Endothelial cell of umbilical vein (primary cell): Measurements from ENCODE around the gene UROC1. TPM values are rescaled to one million over a fixed set of nuclear protein-coding genes. Genes with fewer than 3 reads are reported as not detected.

Source experiments
- BruUV-seq: library from RNA; stranded (reverse); fragments of 400-500 nt; replicated peaks from 2 replicates; lab custom pipeline; 2021; lab: Mats Ljungman, UMichigan
- CTCF ChIA-PET: fragments of 300-600, 350-600 bp; sonication (Branson Sonifier 250); formaldehyde crosslinking; loops from one replicate; lab custom pipeline; 2021; ENCODE audit warnings: antibody characterized with exemption, inconsistent platforms; lab: Charles Lee
- POLR2A ChIA-PET: fragments of 300-600, 350-600 bp; sonication (Branson Sonifier 250); formaldehyde crosslinking; loops from one replicate; lab custom pipeline; 2021; ENCODE audit warnings: antibody characterized with exemption, inconsistent platforms; lab: Charles Lee
- DNase-seq: peaks from one replicate; pipeline ENCODE4 v3.0.0-alpha.2; 2011; ENCODE audit warnings: low read depth, low spot score
- FAIRE-seq: peaks from 2 replicates; lab custom pipeline; 2011; peaks lifted over from hg19 to GRCh38; lab: Jason Lieb, UNC
- H2AFZ ChIP-seq: 2 replicates; pipeline ENCODE4 v1.6.0; 2012; ENCODE audit warnings: low read depth, low read length, control low read depth, inconsistent platforms
- H3K27ac ChIP-seq: 2 replicates; pipeline ENCODE4 v1.5.1; 2011; ENCODE audit warnings: low read depth, mild to moderate bottlenecking, control low read depth, low read length, moderate library complexity; ENCODE audit not compliant: insufficient read depth
- H3K27me3 ChIP-seq, 2 experiments: 2 replicates each; pipeline versions ENCODE4 v1.6.0 to v1.6.1; 2011; ENCODE audit warnings: low read length in 2 of 2, mixed read lengths in 1 of 2; ENCODE audit not compliant: control insufficient read depth in 2 of 2, insufficient read depth in 2 of 2
- H3K36me3 ChIP-seq, 2 experiments: 2 replicates in 1 of 2; 3 replicates in 1 of 2; pipeline ENCODE4 v1.5.1; 2011; ENCODE audit warnings: low read length in 2 of 2, mild to moderate bottlenecking in 1 of 2, moderate library complexity in 1 of 2; ENCODE audit not compliant: control insufficient read depth in 2 of 2, insufficient read depth in 2 of 2; ENCODE audit errors: extremely low read depth in 1 of 2
- H3K4me1 ChIP-seq: 3 replicates; pipeline ENCODE4 v1.5.1; 2011; ENCODE audit warnings: mild to moderate bottlenecking, low read length; ENCODE audit not compliant: control insufficient read depth, insufficient read depth; ENCODE audit errors: extremely low read depth
- H3K4me2 ChIP-seq: 2 replicates; pipeline ENCODE4 v1.6.1; 2011; ENCODE audit warnings: low read length, control low read depth, mixed read lengths; ENCODE audit not compliant: insufficient read depth
- H3K4me3 ChIP-seq, 3 experiments: fragments of 200-600 bp in 1 of 3; sonication (generic), shearing (Covaris generic) in 1 of 3; replicated peaks in 1 of 3; 2 replicates each; pipeline ENCODE4 v1.5.1; 2011 to 2016; ENCODE audit warnings: control low read depth in 3 of 3, low read length in 3 of 3, mild to moderate bottlenecking in 2 of 3, inconsistent platforms in 1 of 3, low read depth in 1 of 3, moderate library complexity in 1 of 3; ENCODE audit not compliant: insufficient read depth in 1 of 3
- H3K79me2 ChIP-seq: 2 replicates; pipeline ENCODE4 v1.6.0; 2012; ENCODE audit warnings: low read length, inconsistent platforms; ENCODE audit not compliant: control insufficient read depth, insufficient read depth
- H3K9ac ChIP-seq: replicated peaks from 2 replicates; pipeline ENCODE3; 2011; ENCODE audit warnings: low read length, control low read depth; ENCODE audit not compliant: insufficient read depth; ENCODE audit errors: extremely low read depth
- H3K9me1 ChIP-seq: replicated peaks from 3 replicates; pipeline ENCODE4 v1.6.0; 2011; ENCODE audit warnings: mild to moderate bottlenecking, low read length; ENCODE audit not compliant: control insufficient read depth, insufficient read depth; ENCODE audit errors: extremely low read depth
- H3K9me3 ChIP-seq: replicated peaks from 2 replicates; pipeline ENCODE4 v1.5.1; 2012; ENCODE audit warnings: low read length, inconsistent platforms; ENCODE audit not compliant: control insufficient read depth, insufficient read depth
- H4K20me1 ChIP-seq: replicated peaks from 2 replicates; pipeline ENCODE3; 2011; ENCODE audit warnings: mild to moderate bottlenecking, low read length; ENCODE audit not compliant: control insufficient read depth, insufficient read depth; ENCODE audit errors: extremely low read depth
- EZH2 ChIP-seq: IDR thresholded peaks from 2 replicates; pipeline ENCODE4 v1.6.1; 2012; ENCODE audit warnings: borderline replicate concordance, low read depth, mild to moderate bottlenecking, moderate library complexity, low read length, inconsistent platforms; ENCODE audit not compliant: severe bottlenecking
- FOS ChIP-seq: IDR thresholded peaks from 2 replicates; pipeline ENCODE4 v1.6.1; 2011; ENCODE audit warnings: mild to moderate bottlenecking, low read length, moderate library complexity, borderline replicate concordance; ENCODE audit not compliant: insufficient read depth
- GATA2 ChIP-seq: IDR thresholded peaks from 2 replicates; pipeline ENCODE4 v1.7.0; 2011; ENCODE audit warnings: low read depth, mild to moderate bottlenecking, moderate library complexity, mixed read lengths, low read length; ENCODE audit not compliant: insufficient read length, insufficient read depth
- JUN ChIP-seq: IDR thresholded peaks from 2 replicates; pipeline ENCODE4 v1.6.1; 2011; ENCODE audit warnings: borderline replicate concordance, low read depth; ENCODE audit not compliant: insufficient read length, insufficient read depth
- MYC ChIP-seq: IDR thresholded peaks from one replicate; pipeline ENCODE4 v1.6.1; 2011; ENCODE audit warnings: mild to moderate bottlenecking, low read depth, low read length
- POLR2A ChIP-seq: IDR thresholded peaks from 2 replicates; pipeline ENCODE4 v1.6.1; 2012; ENCODE audit warnings: low read depth, mild to moderate bottlenecking, control low read depth, low read length
- POLR2AphosphoS5 ChIP-seq: IDR thresholded peaks from 2 replicates; pipeline ENCODE4 v1.6.1; 2012; ENCODE audit warnings: low read depth, mild to moderate bottlenecking, control low read depth, low read length, moderate library complexity; ENCODE audit not compliant: insufficient read depth
- dilution Hi-C: fragments of 300-500 bp; cut with MboI; formaldehyde crosslinking; loops from one replicate; pipeline ENCODE4 v1.15.0; 2019; ENCODE audit warnings: low sequenced_read_pairs; ENCODE audit not compliant: extremely low pct_ligation_motif_present
- intact Hi-C: fragments of 100-400 bp; cut with micrococcal nuclease; formaldehyde crosslinking; loops from one replicate; pipeline ENCODE4 v1.10.0; 2022
- polyA plus RNA-seq, 4 experiments: library from polyadenylated mRNA; depleted of rRNA in 3 of 4; stranded (reverse) in 3 of 4; unstranded in 1 of 4; fragments of >200 nt; gene quantifications; 2 replicates each; pipeline versions ENCODE4 v1.2.1 to v1.2.3, GENCODE V29; 2011 to 2012; ENCODE audit warnings: missing spikeins in 1 of 4
- total RNA-seq: library from RNA; stranded (reverse); gene quantifications from 2 replicates; pipeline ENCODE4 v1.2.3, GENCODE V29; 2021
- TF ChIP-seq, protein P1 (sequence below), 2 donors: IDR thresholded peaks; 1 replicate in 1 of 2; 2 replicates in 1 of 2; pipeline ENCODE4 v1.5.1; 2011; ENCODE audit warnings: low read length in 2 of 2, mild to moderate bottlenecking in 2 of 2, moderate library complexity in 2 of 2, control low read depth in 1 of 2, inconsistent platforms in 1 of 2, low read depth in 1 of 2; ENCODE audit not compliant: insufficient read depth in 1 of 2; ENCODE audit errors: extremely low read depth in 1 of 2
- TF ChIP-seq, protein P2 (sequence below): IDR thresholded peaks from 2 replicates; pipeline ENCODE4 v1.6.1; 2011; ENCODE audit not compliant: insufficient read depth, insufficient read length

UROC1 gene
- total and polyA plus RNA-seq, 2 donors (not counting 3 experiments of a cell fraction or from before 2014, with no cell fraction given) = not detected

DNA sequence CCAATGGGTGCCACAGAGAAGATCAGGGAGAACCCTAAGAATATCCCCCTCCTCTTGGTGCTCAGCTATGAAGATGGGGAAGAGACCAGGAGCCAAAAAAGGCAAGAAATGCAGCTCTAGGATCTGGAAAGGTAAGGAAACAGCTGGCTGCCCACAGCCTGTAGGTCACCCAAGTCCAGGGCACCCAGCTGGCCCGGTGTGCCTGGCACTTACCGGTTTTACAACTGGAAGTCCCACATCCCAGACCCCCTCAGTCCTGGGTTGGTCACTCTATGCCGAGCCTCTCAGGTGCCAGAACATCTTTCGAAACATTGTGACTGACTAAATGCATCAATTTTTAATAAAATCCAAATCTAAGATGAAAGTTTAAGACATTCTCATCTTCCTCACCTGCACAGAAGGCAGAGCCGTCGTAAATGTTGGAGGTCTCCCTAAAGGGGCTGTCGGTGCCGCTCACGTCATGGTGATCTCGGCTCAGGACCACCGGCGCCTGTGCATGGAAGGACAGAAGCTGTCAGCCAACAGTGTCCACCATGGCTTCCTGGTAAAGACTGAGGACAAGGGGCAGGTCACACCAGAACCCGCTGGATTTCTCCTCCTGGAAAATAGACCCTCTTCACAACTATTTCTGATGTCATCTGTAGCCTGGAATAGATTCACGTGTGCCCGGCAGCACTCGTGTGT, 28.5 kb downstream of the UROC1 start:
- Histone ChIP-seq H3K4me1 (peaks cover 15% of the 10 kb centered on the region), H2AFZ (no peak overlapping the region), H3K4me2 (no peak overlapping the region), H3K9ac (no peak overlapping the region), H3K79me2 (no peaks in the 10 kb centered on the region), H4K20me1 (no peaks in the 10 kb centered on the region), H3K9me3 (no peaks in the 10 kb centered on the region), H3K27me3 (peaks cover 0 to 1% of the 10 kb centered on the region in 2 experiments), H3K27ac (no peak overlapping the region), H3K4me3 (no peak overlapping the region), H3K9me1 (no peaks in the 10 kb centered on the region), H3K36me3 (no peaks in the 10 kb centered on the region)
- no peak for DNase-seq
- CTCF ChIA-PET = interaction anchor here (0.9 to 2.2 kb wide), 2 partner anchors 8 to 21 kb away, joined by 3 to 5 read pairs; no protein-coding TSS in a partner anchor
- no TSS peak for BruUV-seq
- POLR2A ChIA-PET = no interaction called here
- no peak for TF ChIP-seq POLR2A
- intact Hi-C loops = no loop called here
- dilution Hi-C loops = no loop called here
- FAIRE-seq = no peak

DNA sequence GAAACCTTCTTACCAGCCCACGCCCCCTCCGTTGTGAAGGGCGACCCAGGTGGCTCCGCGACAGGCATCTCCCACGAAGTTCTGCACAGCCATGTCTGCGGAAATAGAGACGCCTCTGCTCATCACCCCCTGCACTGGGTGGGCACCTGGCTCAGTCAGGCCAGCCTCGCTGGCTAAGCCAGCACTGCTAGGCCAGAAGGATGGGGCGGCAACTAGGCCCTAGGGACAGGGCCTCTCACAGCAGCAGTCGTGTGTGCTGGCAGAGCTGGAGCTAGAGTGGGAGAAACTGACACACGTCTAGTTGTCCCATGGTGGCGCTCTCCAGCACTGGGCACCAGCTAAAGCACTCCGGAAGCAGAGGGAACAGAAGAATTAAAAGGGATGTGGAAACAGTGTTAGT, 29.4 kb downstream of the UROC1 start:
- no TSS peak for BruUV-seq
- POLR2A ChIA-PET = no interaction called here

More for the DNA sequence above, 29.4 kb downstream of the UROC1 start:
- no peak for TF ChIP-seq GATA2
- TF ChIP-seq MYC = no peak
- TF ChIP-seq FOS = no peak
- TF ChIP-seq JUN = no peak
- TF ChIP-seq EZH2 = no peak
- no peak for TF ChIP-seq POLR2A
- TF ChIP-seq, protein P1, sequence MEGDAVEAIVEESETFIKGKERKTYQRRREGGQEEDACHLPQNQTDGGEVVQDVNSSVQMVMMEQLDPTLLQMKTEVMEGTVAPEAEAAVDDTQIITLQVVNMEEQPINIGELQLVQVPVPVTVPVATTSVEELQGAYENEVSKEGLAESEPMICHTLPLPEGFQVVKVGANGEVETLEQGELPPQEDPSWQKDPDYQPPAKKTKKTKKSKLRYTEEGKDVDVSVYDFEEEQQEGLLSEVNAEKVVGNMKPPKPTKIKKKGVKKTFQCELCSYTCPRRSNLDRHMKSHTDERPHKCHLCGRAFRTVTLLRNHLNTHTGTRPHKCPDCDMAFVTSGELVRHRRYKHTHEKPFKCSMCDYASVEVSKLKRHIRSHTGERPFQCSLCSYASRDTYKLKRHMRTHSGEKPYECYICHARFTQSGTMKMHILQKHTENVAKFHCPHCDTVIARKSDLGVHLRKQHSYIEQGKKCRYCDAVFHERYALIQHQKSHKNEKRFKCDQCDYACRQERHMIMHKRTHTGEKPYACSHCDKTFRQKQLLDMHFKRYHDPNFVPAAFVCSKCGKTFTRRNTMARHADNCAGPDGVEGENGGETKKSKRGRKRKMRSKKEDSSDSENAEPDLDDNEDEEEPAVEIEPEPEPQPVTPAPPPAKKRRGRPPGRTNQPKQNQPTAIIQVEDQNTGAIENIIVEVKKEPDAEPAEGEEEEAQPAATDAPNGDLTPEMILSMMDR (IDR thresholded peaks at IDR 0.05; ENCODE audit: extremely low read depth in 1 of 2, insufficient read depth in 1 of 2, low read depth in 1 of 2, low read length in 2 of 2) = no peak
- TF ChIP-seq POLR2AphosphoS5 = no peak
- TF ChIP-seq, protein P2, sequence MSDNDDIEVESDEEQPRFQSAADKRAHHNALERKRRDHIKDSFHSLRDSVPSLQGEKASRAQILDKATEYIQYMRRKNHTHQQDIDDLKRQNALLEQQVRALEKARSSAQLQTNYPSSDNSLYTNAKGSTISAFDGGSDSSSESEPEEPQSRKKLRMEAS = no peak
- Histone ChIP-seq H3K27ac (no peak overlapping the region), H3K79me2 (no peaks in the 10 kb centered on the region), H3K4me2 (no peak overlapping the region), H3K4me1 (peaks cover 15% of the 10 kb centered on the region), H3K9me3 (no peaks in the 10 kb centered on the region), H3K27me3 (peaks cover 0 to 1% of the 10 kb centered on the region in 2 experiments), H3K4me3 (no peak overlapping the region), H3K9ac (no peak overlapping the region), H3K9me1 (no peaks in the 10 kb centered on the region), H3K36me3 (no peaks in the 10 kb centered on the region), H4K20me1 (no peaks in the 10 kb centered on the region), H2AFZ (no peak overlapping the region)
- CTCF ChIA-PET = interaction anchor here (1.4 to 2.2 kb wide), 2 partner anchors 8 to 49 kb away, joined by 3 to 5 read pairs; no protein-coding TSS in a partner anchor
- intact Hi-C loops = no loop called here
- dilution Hi-C loops = no loop called here
- FAIRE-seq (no peak), DNase-seq (no peak)
